ENCODE data around the gene ASTN2.

ASTN2 gene

DNA sequence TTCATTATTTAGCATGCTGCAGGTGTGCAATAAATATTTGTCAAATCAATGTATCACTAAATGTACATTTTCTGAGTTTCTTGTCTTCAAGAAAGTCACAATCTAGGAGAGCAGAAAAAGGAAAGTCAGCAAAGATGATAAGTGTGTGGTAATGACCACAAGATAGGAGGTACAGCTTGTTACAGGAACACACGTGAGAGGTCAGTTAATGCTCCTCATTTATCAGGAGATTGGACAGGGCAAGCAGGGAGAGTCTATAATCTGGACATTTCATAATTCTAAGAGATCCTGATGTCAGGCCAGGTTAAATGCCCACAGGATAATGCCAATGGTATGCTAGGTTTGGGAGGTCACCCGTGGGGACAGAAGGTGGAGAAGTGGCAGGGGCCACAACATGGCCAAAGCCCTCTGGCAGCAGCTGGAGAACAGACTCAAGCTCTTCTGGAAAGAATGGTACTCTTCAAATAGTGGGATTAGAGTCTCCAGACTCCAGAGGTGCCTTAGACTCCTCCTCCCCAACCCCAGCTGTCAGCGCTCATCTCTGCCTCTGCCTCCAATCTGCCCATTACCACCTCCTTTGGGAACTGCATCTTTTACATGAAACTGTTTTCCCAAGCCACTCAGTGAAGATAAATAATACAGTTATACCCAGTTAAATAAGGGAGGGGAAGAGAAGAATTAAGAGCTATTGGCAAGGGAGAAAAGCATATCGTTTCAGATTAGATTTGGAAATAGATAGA is 114.3 kb downstream of the ASTN2 start:
- POLR2A ChIA-PET: no interaction called here
- CTCF ChIA-PET: no interaction called here
- DNase-seq (ENCODE audit: extremely low spot score): no peak
- TF ChIP-seq, protein P1, sequence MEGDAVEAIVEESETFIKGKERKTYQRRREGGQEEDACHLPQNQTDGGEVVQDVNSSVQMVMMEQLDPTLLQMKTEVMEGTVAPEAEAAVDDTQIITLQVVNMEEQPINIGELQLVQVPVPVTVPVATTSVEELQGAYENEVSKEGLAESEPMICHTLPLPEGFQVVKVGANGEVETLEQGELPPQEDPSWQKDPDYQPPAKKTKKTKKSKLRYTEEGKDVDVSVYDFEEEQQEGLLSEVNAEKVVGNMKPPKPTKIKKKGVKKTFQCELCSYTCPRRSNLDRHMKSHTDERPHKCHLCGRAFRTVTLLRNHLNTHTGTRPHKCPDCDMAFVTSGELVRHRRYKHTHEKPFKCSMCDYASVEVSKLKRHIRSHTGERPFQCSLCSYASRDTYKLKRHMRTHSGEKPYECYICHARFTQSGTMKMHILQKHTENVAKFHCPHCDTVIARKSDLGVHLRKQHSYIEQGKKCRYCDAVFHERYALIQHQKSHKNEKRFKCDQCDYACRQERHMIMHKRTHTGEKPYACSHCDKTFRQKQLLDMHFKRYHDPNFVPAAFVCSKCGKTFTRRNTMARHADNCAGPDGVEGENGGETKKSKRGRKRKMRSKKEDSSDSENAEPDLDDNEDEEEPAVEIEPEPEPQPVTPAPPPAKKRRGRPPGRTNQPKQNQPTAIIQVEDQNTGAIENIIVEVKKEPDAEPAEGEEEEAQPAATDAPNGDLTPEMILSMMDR (IDR thresholded peaks at IDR 0.05; ENCODE audit: control extremely low read depth, extremely low read depth, low read depth, missing control alignments): no peak

DNA sequence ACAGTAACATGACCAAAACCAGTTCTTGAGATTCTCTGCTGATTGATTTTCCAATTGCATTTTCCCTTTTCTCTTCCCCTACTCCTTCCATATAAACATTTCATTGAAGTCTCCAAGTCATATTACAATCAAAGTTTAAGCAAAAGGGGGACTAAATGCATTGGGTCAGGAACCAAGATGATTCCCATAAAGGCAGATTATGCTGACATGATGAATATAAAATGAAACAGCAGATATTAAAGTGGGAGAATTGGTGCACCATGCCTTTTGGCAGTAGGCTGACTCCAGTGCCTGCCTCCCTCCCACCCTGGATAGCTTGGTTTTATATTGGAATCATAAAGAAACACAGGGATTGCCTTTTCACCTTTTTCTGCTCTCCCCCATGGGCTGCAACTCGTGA is 118.4 kb downstream of the ASTN2 start:
- no peak for DNase-seq (ENCODE audit: extremely low spot score)
- ChIA-PET CTCF (interaction anchor here (1.7 kb wide), 1 partner anchor 15 kb away, joined by 3 read pairs; no protein-coding TSS in a partner anchor), POLR2A (no interaction called here)
- TF ChIP-seq, protein P1 (IDR thresholded peaks at IDR 0.05; ENCODE audit: control extremely low read depth, extremely low read depth, low read depth, missing control alignments): no peak

DNA sequence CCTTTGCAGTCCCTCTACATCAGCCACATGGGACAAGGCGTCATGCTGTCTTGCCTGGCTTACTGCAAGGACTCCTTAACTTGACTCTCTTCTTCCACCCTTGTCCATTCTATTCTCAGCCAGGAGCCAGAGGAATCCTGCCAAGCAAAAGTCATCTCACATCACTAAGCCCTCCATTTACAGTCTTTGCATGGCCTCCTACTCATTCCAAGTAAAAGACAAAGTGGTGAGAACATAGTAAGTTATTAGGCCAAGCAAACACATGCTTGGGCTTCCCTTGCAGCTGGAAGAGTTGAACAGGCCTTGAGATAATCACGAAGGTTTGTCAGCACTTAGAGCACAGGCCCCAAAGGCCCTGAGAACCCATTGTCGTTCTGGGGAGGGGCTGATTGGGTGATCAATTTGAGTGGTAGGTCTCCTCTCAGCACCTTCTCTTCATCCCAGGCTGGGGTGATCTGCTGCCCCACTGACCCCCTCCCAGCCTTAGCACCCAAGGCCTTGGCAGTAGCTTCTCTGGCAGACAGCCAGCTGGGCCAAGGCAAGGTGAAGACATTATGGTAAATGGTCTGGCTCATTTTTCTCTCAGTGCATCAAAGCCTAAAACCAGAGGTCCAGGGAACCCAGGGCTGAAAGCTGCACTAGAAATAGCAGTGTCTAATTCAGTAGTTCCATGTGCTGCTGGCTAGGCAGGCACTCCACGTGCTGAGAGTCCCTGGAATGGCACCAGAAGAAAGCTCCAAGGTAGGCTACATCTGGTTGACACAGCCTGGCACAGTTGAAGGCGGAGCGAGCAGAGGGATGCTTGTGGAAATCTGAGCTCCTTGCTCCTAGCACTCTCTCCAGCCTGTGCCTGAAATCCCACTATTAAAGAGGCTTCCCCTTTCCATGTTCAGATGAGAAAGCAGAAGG is 121.4 kb downstream of the ASTN2 start:
- DNase-seq (ENCODE audit: extremely low spot score): no peak
- ChIA-PET CTCF (interaction anchor here (1.6 kb wide), 1 partner anchor 11 kb away, joined by 5 read pairs; no protein-coding TSS in a partner anchor), POLR2A (no interaction called here)
- TF ChIP-seq, protein P1 (IDR thresholded peaks at IDR 0.05; ENCODE audit: control extremely low read depth, extremely low read depth, low read depth, missing control alignments): no peak

DNA sequence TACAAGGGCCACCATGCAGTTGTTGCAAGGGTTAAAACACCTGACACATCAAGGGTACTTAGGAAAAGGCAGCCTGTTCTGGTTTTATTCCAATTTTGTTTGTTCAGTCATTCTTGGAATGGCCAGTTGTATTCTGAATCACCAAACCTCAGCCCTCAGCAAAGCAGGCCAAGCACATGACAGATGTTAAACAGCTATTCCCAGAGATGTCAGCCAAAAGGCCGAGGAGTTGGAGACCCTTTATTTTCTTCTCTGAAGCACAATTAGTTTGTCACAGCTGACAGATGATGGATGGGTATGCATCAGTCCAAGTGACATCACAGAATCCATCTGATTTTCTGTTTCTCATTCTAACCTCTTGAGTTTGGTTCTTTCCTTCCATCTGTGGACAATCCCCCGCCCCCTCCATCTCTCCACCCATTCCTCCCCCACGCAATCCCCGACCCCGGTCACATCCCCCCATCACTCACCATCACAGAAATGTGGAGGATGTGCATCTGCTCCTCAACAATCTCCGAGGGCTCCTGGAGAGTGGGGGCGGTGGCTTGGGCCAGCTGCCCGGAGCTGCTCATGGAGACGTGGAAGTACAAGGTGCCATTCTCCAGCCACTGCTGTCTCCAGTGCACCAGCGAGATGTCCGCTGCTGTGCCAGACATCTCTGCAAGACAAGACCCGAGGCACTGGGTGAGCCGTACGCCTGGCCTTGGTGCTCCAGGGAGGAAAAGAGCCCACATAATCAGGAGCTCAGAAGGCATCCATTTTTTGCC is 123.8 kb downstream of the ASTN2 start:
- no peak for DNase-seq (ENCODE audit: extremely low spot score)
- TF ChIP-seq, protein P1 (IDR thresholded peaks at IDR 0.05; ENCODE audit: control extremely low read depth, extremely low read depth, low read depth, missing control alignments): no peak
- ChIA-PET CTCF (interaction anchor here (1.0 kb wide), 1 partner anchor 12 kb away, joined by 4 read pairs; no protein-coding TSS in a partner anchor), POLR2A (no interaction called here)

DNA sequence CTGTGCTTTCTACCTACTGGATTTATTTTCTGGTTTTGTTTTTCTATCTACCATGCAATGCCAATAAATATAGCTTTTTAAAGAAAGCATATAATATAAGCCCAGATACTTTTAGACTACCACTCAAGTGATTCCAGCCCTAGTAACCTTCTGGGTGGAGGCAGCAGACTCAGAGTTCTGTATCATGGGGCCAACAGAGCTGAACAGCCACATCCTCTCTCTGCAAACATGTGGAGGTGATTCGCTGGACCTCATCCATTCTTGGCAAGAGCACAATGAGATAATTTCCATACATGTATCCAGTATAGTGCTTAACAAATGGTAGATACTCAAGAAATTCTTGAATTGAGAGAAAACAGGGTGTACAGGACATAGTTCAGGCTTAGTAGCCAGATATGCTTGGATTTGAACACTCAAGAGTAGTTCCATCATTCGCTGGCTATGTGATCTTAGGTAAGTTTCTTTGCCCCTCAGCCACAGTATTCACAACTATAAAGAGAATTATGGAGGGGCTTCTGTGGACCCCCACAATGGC is 124.5 kb downstream of the ASTN2 start:
- ChIA-PET POLR2A (no interaction called here), CTCF (no interaction called here)
- TF ChIP-seq, protein P1 (IDR thresholded peaks at IDR 0.05; ENCODE audit: control extremely low read depth, extremely low read depth, low read depth, missing control alignments): no peak
- DNase-seq (ENCODE audit: extremely low spot score): no peak

DNA sequence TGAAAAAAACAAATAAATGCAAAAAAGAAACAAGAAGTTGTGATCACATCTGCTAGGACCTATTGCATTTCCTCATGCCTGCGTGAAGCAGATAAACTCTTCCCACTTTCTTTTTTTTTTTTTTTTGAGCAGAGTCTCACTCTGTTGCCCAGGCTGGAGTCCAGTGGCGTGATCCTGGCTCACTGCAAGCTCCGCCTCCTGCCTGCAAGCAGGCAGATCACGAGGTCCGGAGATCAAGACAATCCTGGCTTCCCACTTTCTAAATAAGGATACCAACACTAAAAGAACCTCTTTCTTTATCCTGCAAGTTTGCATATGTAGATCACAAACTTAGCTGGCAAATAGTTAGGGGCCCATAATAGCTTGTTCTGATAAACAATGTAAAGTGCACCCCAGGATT is 128.6 kb downstream of the ASTN2 start:
- TF ChIP-seq, protein P1 (IDR thresholded peaks at IDR 0.05; ENCODE audit: control extremely low read depth, extremely low read depth, low read depth, missing control alignments): no peak
- ChIA-PET POLR2A (no interaction called here), CTCF (no interaction called here)
- DNase-seq (ENCODE audit: extremely low spot score): no peak

Data from GM10248 (cell line).